T-helper 1 cell treated with Interleukin-12 subunit alpha and Interleukin-12 subunit beta and Interleukin-4 antibody, amounts not matched to agents 30 μg/mL and 1 μg/mL, for 36 hours (primary cell): Measurements from ENCODE around the gene AMPD3.

Source experiments
- H3K27ac Mint-ChIP-seq: one replicate; pipeline ENCODE4 v1.8.0; 2021; ENCODE audit warnings: mild to moderate bottlenecking, mixed read lengths
- H3K27me3 Mint-ChIP-seq: one replicate; pipeline ENCODE4 v1.8.0; 2021; ENCODE audit warnings: low read depth, mixed read lengths
- H3K36me3 Mint-ChIP-seq: one replicate; pipeline ENCODE4 v1.8.0; 2021; ENCODE audit warnings: low read depth, mixed read lengths
- H3K4me1 Mint-ChIP-seq: one replicate; pipeline ENCODE4 v1.8.0; 2021; ENCODE audit warnings: low read depth, mixed read lengths
- H3K4me3 Mint-ChIP-seq: one replicate; pipeline ENCODE4 v1.8.0; 2021; ENCODE audit warnings: mild to moderate bottlenecking, moderate library complexity, mixed read lengths
- H3K9me3 Mint-ChIP-seq: one replicate; pipeline ENCODE4 v1.8.0; 2021; ENCODE audit warnings: mixed read lengths

The AMPD3 gene

GRCh38 chr11:10505278-10506007 is 50.4 kb downstream of the AMPD3 start:
- H3K27ac Mint-ChIP-seq, result no peak overlapping the region
- no peaks in the 10 kb centered on the region for H3K27me3 Mint-ChIP-seq
- no peaks in the 10 kb centered on the region for H3K9me3 Mint-ChIP-seq
- H3K4me3 Mint-ChIP-seq, result no peak overlapping the region
- no peaks in the 10 kb centered on the region for H3K4me1 Mint-ChIP-seq
- H3K36me3 Mint-ChIP-seq, result peaks cover 29% of the 10 kb centered on the region

GRCh38 chr11:10506008-10506370 is 50.9 kb downstream of the AMPD3 start:
- H3K4me1 Mint-ChIP-seq, result no peaks in the 10 kb centered on the region
- H3K4me3 Mint-ChIP-seq, result no peak overlapping the region
- H3K27ac Mint-ChIP-seq, result no peak overlapping the region
- H3K36me3 Mint-ChIP-seq, result peaks cover 27% of the 10 kb centered on the region
- no peaks in the 10 kb centered on the region for H3K27me3 Mint-ChIP-seq
- H3K9me3 Mint-ChIP-seq, result no peaks in the 10 kb centered on the region

GRCh38 chr11:10511181-10511621 is 56.1 kb downstream of the AMPD3 start:
- H3K36me3 Mint-ChIP-seq, result peaks cover 12% of the 10 kb centered on the region
- no peak overlapping the region for H3K4me3 Mint-ChIP-seq
- H3K27me3 Mint-ChIP-seq, result no peaks in the 10 kb centered on the region
- no peaks in the 10 kb centered on the region for H3K4me1 Mint-ChIP-seq
- no peak overlapping the region for H3K27ac Mint-ChIP-seq
- H3K9me3 Mint-ChIP-seq, result no peaks in the 10 kb centered on the region

- Mint-ChIP-seq H3K4me1 (no peaks in the 10 kb centered on the region), H3K4me3 (no peak overlapping the region), H3K27ac (no peak overlapping the region), H3K36me3 (peaks cover 11% of the 10 kb centered on the region), H3K9me3 (no peaks in the 10 kb centered on the region), H3K27me3 (no peaks in the 10 kb centered on the region)
Measured at GRCh38 chr11:10514202-10514601, 59.1 kb downstream of the AMPD3 start.

- H3K36me3 Mint-ChIP-seq, result peaks cover 11% of the 10 kb centered on the region
- no peaks in the 10 kb centered on the region for H3K27me3 Mint-ChIP-seq
- H3K4me3 Mint-ChIP-seq, result no peak overlapping the region
- H3K27ac Mint-ChIP-seq, result no peak overlapping the region
- H3K9me3 Mint-ChIP-seq, result no peaks in the 10 kb centered on the region
- no peaks in the 10 kb centered on the region for H3K4me1 Mint-ChIP-seq
Measured at GRCh38 chr11:10514709-10515108, 59.6 kb downstream of the AMPD3 start.

GRCh38 chr11:10515418-10515817 is 60.4 kb downstream of the AMPD3 start:
- Mint-ChIP-seq H3K27me3 (no peaks in the 10 kb centered on the region), H3K27ac (no peak overlapping the region), H3K36me3 (peaks cover 11% of the 10 kb centered on the region), H3K4me3 (no peak overlapping the region), H3K9me3 (no peaks in the 10 kb centered on the region), H3K4me1 (no peaks in the 10 kb centered on the region)

- H3K27ac Mint-ChIP-seq, result no peak overlapping the region
- H3K36me3 Mint-ChIP-seq, result peaks cover 9% of the 10 kb centered on the region
- H3K9me3 Mint-ChIP-seq, result no peaks in the 10 kb centered on the region
- no peaks in the 10 kb centered on the region for H3K4me1 Mint-ChIP-seq
- H3K27me3 Mint-ChIP-seq, result no peaks in the 10 kb centered on the region
- H3K4me3 Mint-ChIP-seq, result no peak overlapping the region
Measured at GRCh38 chr11:10518123-10518522, 63.1 kb downstream of the AMPD3 start.

- H3K27ac Mint-ChIP-seq, result no peak overlapping the region
- H3K4me1 Mint-ChIP-seq, result no peaks in the 10 kb centered on the region
- H3K9me3 Mint-ChIP-seq, result no peaks in the 10 kb centered on the region
- no peak overlapping the region for H3K4me3 Mint-ChIP-seq
- H3K27me3 Mint-ChIP-seq, result no peaks in the 10 kb centered on the region
- H3K36me3 Mint-ChIP-seq, result peaks cover 11% of the 10 kb centered on the region
Measured at GRCh38 chr11:10518891-10519290, 63.8 kb downstream of the AMPD3 start.

GRCh38 chr11:10519630-10520029 is 64.6 kb downstream of the AMPD3 start:
- Mint-ChIP-seq H3K27me3 (no peaks in the 10 kb centered on the region), H3K36me3 (peaks cover 8% of the 10 kb centered on the region), H3K4me3 (no peak overlapping the region), H3K9me3 (no peaks in the 10 kb centered on the region), H3K27ac (no peak overlapping the region), H3K4me1 (no peaks in the 10 kb centered on the region)

GRCh38 chr11:10520562-10520961 is 65.5 kb downstream of the AMPD3 start:
- peaks cover 8% of the 10 kb centered on the region for H3K36me3 Mint-ChIP-seq
- no peaks in the 10 kb centered on the region for H3K9me3 Mint-ChIP-seq
- no peaks in the 10 kb centered on the region for H3K4me1 Mint-ChIP-seq
- H3K4me3 Mint-ChIP-seq, result no peak overlapping the region
- no peak overlapping the region for H3K27ac Mint-ChIP-seq
- H3K27me3 Mint-ChIP-seq, result no peaks in the 10 kb centered on the region

- no peak overlapping the region for H3K27ac Mint-ChIP-seq
- no peaks in the 10 kb centered on the region for H3K27me3 Mint-ChIP-seq
- H3K36me3 Mint-ChIP-seq, result peaks cover 10% of the 10 kb centered on the region
- peaks cover 9% of the 10 kb centered on the region for H3K4me1 Mint-ChIP-seq
- H3K9me3 Mint-ChIP-seq, result no peaks in the 10 kb centered on the region
- no peak overlapping the region for H3K4me3 Mint-ChIP-seq
Measured at GRCh38 chr11:10522276-10522675, 67.2 kb downstream of the AMPD3 start.

- Mint-ChIP-seq H3K9me3 (no peaks in the 10 kb centered on the region), H3K4me1 (peaks cover 14% of the 10 kb centered on the region), H3K27ac (no peak overlapping the region), H3K27me3 (no peaks in the 10 kb centered on the region), H3K4me3 (no peak overlapping the region), H3K36me3 (peaks cover 14% of the 10 kb centered on the region)
Measured at GRCh38 chr11:10522921-10523320, 67.9 kb downstream of the AMPD3 start.

- Mint-ChIP-seq H3K4me1 (peaks cover 14% of the 10 kb centered on the region), H3K4me3 (no peak overlapping the region), H3K27me3 (no peaks in the 10 kb centered on the region), H3K9me3 (no peaks in the 10 kb centered on the region), H3K36me3 (peaks cover 17% of the 10 kb centered on the region), H3K27ac (no peak overlapping the region)
Measured at GRCh38 chr11:10524471-10524870, 69.4 kb downstream of the AMPD3 start.

- Mint-ChIP-seq H3K27ac (no peak overlapping the region), H3K4me1 (peaks cover 14% of the 10 kb centered on the region), H3K4me3 (peak overlapping the region; percentile 0), H3K9me3 (no peaks in the 10 kb centered on the region), H3K27me3 (no peaks in the 10 kb centered on the region), H3K36me3 (peaks cover 20% of the 10 kb centered on the region)
Measured at GRCh38 chr11:10526974-10527918, 72.2 kb downstream of the AMPD3 start.

- Mint-ChIP-seq H3K9me3 (no peaks in the 10 kb centered on the region), H3K27me3 (no peaks in the 10 kb centered on the region), H3K4me3 (no peak overlapping the region), H3K4me1 (peaks cover 14% of the 10 kb centered on the region), H3K36me3 (peaks cover 22% of the 10 kb centered on the region), H3K27ac (no peak overlapping the region)
Measured at GRCh38 chr11:10528121-10528520, 73.1 kb downstream of the AMPD3 start.
